HEK293 (cell line): ENCODE measurements around the gene CMKLR1.

Experiments
- CTCF ChIA-PET: fragments of 350-600 bp; formaldehyde crosslinking; extraction: SDS; loops from one replicate; lab custom pipeline; 2021; ENCODE audit warnings: antibody characterized with exemption; lab: Yijun Ruan, JAX
- POLR2A ChIA-PET: fragments of 300-600 bp; formaldehyde crosslinking; extraction: SDS; loops from one replicate; lab custom pipeline; 2020; ENCODE audit warnings: antibody characterized with exemption, inconsistent platforms; lab: Yijun Ruan, JAX
- H3K27ac ChIP-seq: fragments of 200-500 bp; sonication (Bioruptor generic); 2 replicates; pipeline ENCODE4 v1.5.1; 2014; ENCODE audit warnings: low read depth, low read length, control low read depth, inconsistent platforms; ENCODE audit errors: extremely low read depth
- H3K36me3 ChIP-seq, 2 experiments: fragments of 200-500 bp in 1 of 2; sonication (Bioruptor generic) in 1 of 2; 1 replicate in 1 of 2; 2 replicates in 1 of 2; pipeline ENCODE4 v1.5.1; 2014 to 2017; ENCODE audit warnings: inconsistent platforms in 2 of 2, low read length in 2 of 2; ENCODE audit not compliant: control insufficient read depth in 2 of 2, insufficient read depth in 1 of 2
- H3K4me1 ChIP-seq: fragments of 200-500 bp; sonication (Bioruptor generic); 2 replicates; pipeline ENCODE4 v1.5.1; 2014; ENCODE audit warnings: mild to moderate bottlenecking, low read length, inconsistent platforms; ENCODE audit not compliant: control insufficient read depth, insufficient read depth
- H3K4me3 ChIP-seq: 2 replicates; pipeline ENCODE4 v1.5.1; 2011; ENCODE audit warnings: low read depth, mild to moderate bottlenecking, control low read depth, low read length, moderate library complexity
- H3K9me3 ChIP-seq: fragments of 200-500 bp; sonication (Bioruptor generic); 2 replicates; pipeline ENCODE4 v1.5.1; 2014; ENCODE audit warnings: low read depth, low read length, inconsistent platforms; ENCODE audit not compliant: control insufficient read depth, insufficient read depth
- GFI1B ChIP-seq: fragments of 450-650 bp; formaldehyde crosslinking; IDR thresholded peaks from 2 replicates; pipeline ENCODE4 v1.5.1; 2016; ENCODE audit warnings: missing biosample characterization, missing genetic modification characterization
- REPIN1 ChIP-seq: fragments of 450-650 bp; formaldehyde crosslinking; IDR thresholded peaks from 2 replicates; pipeline ENCODE4 v1.5.1; 2017; ENCODE audit warnings: missing biosample characterization, missing genetic modification characterization, low read depth
- ZBTB1 ChIP-seq: fragments of 450-650 bp; formaldehyde crosslinking; IDR thresholded peaks from 2 replicates; pipeline ENCODE4 v1.5.1; 2016; ENCODE audit warnings: missing biosample characterization, missing genetic modification characterization
- ZBTB20 ChIP-seq: fragments of 450-650 bp; formaldehyde crosslinking; IDR thresholded peaks from 2 replicates; pipeline ENCODE4 v1.5.1; 2016; ENCODE audit warnings: missing biosample characterization, missing genetic modification characterization
- ZBTB48 ChIP-seq: fragments of 450-650 bp; formaldehyde crosslinking; IDR thresholded peaks from 2 replicates; pipeline ENCODE4 v1.5.1; 2016; ENCODE audit warnings: missing biosample characterization, missing genetic modification characterization
- ZNF10 ChIP-seq: fragments of 450-650 bp; formaldehyde crosslinking; IDR thresholded peaks from 2 replicates; pipeline ENCODE4 v1.5.1; 2017; ENCODE audit warnings: missing biosample characterization, missing genetic modification characterization
- ZNF121 ChIP-seq: fragments of 450-650 bp; formaldehyde crosslinking; IDR thresholded peaks from 2 replicates; pipeline ENCODE4 v1.5.1; 2016; ENCODE audit warnings: missing biosample characterization, missing genetic modification characterization
- ZNF155 ChIP-seq: fragments of 450-650 bp; formaldehyde crosslinking; IDR thresholded peaks from 2 replicates; pipeline ENCODE4 v1.5.1; 2016; ENCODE audit warnings: missing biosample characterization, missing genetic modification characterization
- ZNF16 ChIP-seq: fragments of 450-650 bp; formaldehyde crosslinking; IDR thresholded peaks from 2 replicates; pipeline ENCODE4 v1.5.1; 2016; ENCODE audit warnings: low read depth, missing biosample characterization, missing genetic modification characterization
- ZNF202 ChIP-seq: fragments of 450-650 bp; formaldehyde crosslinking; IDR thresholded peaks from 2 replicates; pipeline ENCODE4 v1.5.1; 2016; ENCODE audit warnings: missing biosample characterization, missing genetic modification characterization, borderline replicate concordance
- ZNF416 ChIP-seq: fragments of 450-650 bp; formaldehyde crosslinking; IDR thresholded peaks from 2 replicates; pipeline ENCODE4 v1.5.1; 2016; ENCODE audit warnings: missing biosample characterization, missing genetic modification characterization
- ZNF426 ChIP-seq: fragments of 450-650 bp; formaldehyde crosslinking; IDR thresholded peaks from 2 replicates; pipeline ENCODE4 v1.5.1; 2017; ENCODE audit warnings: missing biosample characterization, missing genetic modification characterization, mild to moderate bottlenecking, inconsistent platforms, moderate library complexity
- ZNF473 ChIP-seq: fragments of 450-650 bp; formaldehyde crosslinking; IDR thresholded peaks from 2 replicates; pipeline ENCODE4 v1.5.1; 2017; ENCODE audit warnings: missing biosample characterization, missing genetic modification characterization
- ZNF623 ChIP-seq: fragments of 450-650 bp; formaldehyde crosslinking; IDR thresholded peaks from 2 replicates; pipeline ENCODE4 v1.5.1; 2016; ENCODE audit warnings: missing biosample characterization, missing genetic modification characterization
- ZNF670 ChIP-seq: fragments of 450-650 bp; formaldehyde crosslinking; IDR thresholded peaks from 2 replicates; pipeline ENCODE4 v1.5.1; 2016; ENCODE audit warnings: missing biosample characterization, missing genetic modification characterization, low read depth
- ZNF791 ChIP-seq: fragments of 450-650 bp; formaldehyde crosslinking; IDR thresholded peaks from 2 replicates; pipeline ENCODE4 v1.5.1; 2016; ENCODE audit warnings: missing biosample characterization, missing genetic modification characterization
- TF ChIP-seq, protein P1 (sequence below): fragments of 450-650 bp; formaldehyde crosslinking; IDR thresholded peaks from 2 replicates; pipeline ENCODE4 v1.5.1; 2016; ENCODE audit warnings: missing biosample characterization, missing genetic modification characterization
- TF ChIP-seq, protein P2 (sequence below): fragments of 450-650 bp; formaldehyde crosslinking; IDR thresholded peaks from 2 replicates; pipeline ENCODE4 v1.5.1; 2016; ENCODE audit warnings: missing biosample characterization, missing genetic modification characterization
- TF ChIP-seq, protein P3 (sequence below): fragments of 450-650 bp; formaldehyde crosslinking; IDR thresholded peaks from 2 replicates; pipeline ENCODE4 v1.5.1; 2016; ENCODE audit warnings: missing biosample characterization, missing genetic modification characterization
- TF ChIP-seq, protein P4 (sequence below): fragments of 450-650 bp; formaldehyde crosslinking; IDR thresholded peaks from 2 replicates; pipeline ENCODE4 v1.5.1; 2016; ENCODE audit warnings: missing biosample characterization, missing genetic modification characterization
- TF ChIP-seq, protein P5 (sequence below): fragments of 450-650 bp; formaldehyde crosslinking; IDR thresholded peaks from 2 replicates; pipeline ENCODE4 v1.5.1; 2016; ENCODE audit warnings: missing biosample characterization, missing genetic modification characterization

The CMKLR1 gene

DNA sequence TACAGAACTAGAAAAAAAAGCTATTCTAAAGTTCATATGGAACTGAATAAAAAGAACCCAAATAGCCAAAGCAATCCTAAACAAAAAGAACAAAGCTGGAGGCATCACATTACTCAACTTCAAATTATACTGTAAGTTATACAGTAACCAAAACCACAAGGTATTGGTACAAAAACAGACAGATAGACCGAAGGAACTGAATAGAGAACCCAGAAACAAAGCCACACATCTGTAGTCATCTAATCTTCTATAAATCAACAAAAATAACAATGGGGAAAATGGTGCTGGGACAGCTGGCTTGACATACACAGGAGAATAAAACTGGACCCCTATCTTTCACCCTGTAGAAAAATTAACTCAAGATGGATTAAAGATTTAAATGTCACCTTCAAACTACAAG lies 38.1 kb upstream of the CMKLR1 start:
- TF ChIP-seq, protein P1, sequence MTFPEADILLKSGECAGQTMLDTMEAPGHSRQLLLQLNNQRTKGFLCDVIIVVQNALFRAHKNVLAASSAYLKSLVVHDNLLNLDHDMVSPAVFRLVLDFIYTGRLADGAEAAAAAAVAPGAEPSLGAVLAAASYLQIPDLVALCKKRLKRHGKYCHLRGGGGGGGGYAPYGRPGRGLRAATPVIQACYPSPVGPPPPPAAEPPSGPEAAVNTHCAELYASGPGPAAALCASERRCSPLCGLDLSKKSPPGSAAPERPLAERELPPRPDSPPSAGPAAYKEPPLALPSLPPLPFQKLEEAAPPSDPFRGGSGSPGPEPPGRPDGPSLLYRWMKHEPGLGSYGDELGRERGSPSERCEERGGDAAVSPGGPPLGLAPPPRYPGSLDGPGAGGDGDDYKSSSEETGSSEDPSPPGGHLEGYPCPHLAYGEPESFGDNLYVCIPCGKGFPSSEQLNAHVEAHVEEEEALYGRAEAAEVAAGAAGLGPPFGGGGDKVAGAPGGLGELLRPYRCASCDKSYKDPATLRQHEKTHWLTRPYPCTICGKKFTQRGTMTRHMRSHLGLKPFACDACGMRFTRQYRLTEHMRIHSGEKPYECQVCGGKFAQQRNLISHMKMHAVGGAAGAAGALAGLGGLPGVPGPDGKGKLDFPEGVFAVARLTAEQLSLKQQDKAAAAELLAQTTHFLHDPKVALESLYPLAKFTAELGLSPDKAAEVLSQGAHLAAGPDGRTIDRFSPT (tag by site-specific recombination): no peak
- TF ChIP-seq ZNF416 (tag by site-specific recombination): no peak
- TF ChIP-seq REPIN1: no peak
- TF ChIP-seq ZNF121 (tag by site-specific recombination): no peak
- TF ChIP-seq ZNF16 (tag by site-specific recombination): no peak
- TF ChIP-seq ZNF202 (tag by site-specific recombination): no peak
- no peak for TF ChIP-seq ZNF426
- TF ChIP-seq ZNF623 (tag by site-specific recombination): no peak
- TF ChIP-seq ZNF10: no peak
- CTCF ChIA-PET: interaction anchor here (0.7 kb wide), 1 partner anchor 389 kb away, joined by 3 read pairs; no protein-coding TSS in a partner anchor

DNA sequence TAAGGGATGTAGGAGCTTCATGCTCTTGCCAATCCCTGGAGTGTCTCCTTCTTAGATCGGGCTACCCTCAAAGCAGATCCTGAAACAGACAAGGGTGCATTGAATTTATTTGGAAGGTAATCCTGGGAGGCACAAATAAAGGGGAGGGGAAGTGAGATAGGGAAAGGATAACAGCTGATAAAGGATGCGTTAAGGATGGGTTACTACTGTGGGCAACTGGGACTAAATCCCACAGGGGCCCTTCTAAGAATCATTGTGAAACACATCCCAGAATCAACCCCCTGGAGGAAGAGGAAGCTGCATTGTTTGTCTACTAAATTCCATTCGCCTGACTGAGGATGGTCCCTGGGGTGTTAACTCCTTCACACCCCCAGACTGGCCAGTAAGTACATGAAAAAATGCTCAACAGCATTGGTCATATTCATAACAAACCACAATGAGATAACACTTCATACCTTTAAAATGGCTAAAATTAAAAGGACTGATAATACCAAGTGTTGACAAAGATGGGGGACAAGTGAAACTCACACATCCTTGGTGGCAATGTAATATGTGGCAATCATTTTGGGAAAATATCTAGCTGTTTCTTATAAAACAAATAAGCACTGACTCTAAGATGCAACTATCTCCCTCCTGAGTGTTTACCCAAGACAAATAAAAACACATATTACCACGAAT lies 37.0 kb upstream of the CMKLR1 start:
- Histone ChIP-seq H3K4me1 (no peaks in the 10 kb centered on the region), H3K27ac (no peak overlapping the region), H3K9me3 (no peaks in the 10 kb centered on the region), H3K4me3 (no peak overlapping the region), H3K36me3 (no peaks in the 10 kb centered on the region)
- CTCF ChIA-PET: interaction anchor here (0.6 kb wide), 1 partner anchor 133 kb away, joined by 3 read pairs; no protein-coding TSS in a partner anchor
- no peak for TF ChIP-seq ZNF473 (tag by site-specific recombination)
- TF ChIP-seq, protein P2, sequence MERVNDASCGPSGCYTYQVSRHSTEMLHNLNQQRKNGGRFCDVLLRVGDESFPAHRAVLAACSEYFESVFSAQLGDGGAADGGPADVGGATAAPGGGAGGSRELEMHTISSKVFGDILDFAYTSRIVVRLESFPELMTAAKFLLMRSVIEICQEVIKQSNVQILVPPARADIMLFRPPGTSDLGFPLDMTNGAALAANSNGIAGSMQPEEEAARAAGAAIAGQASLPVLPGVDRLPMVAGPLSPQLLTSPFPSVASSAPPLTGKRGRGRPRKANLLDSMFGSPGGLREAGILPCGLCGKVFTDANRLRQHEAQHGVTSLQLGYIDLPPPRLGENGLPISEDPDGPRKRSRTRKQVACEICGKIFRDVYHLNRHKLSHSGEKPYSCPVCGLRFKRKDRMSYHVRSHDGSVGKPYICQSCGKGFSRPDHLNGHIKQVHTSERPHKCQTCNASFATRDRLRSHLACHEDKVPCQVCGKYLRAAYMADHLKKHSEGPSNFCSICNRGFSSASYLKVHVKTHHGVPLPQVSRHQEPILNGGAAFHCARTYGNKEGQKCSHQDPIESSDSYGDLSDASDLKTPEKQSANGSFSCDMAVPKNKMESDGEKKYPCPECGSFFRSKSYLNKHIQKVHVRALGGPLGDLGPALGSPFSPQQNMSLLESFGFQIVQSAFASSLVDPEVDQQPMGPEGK: no peak
- TF ChIP-seq GFI1B (tag by site-specific recombination): no peak
- TF ChIP-seq, protein P3, sequence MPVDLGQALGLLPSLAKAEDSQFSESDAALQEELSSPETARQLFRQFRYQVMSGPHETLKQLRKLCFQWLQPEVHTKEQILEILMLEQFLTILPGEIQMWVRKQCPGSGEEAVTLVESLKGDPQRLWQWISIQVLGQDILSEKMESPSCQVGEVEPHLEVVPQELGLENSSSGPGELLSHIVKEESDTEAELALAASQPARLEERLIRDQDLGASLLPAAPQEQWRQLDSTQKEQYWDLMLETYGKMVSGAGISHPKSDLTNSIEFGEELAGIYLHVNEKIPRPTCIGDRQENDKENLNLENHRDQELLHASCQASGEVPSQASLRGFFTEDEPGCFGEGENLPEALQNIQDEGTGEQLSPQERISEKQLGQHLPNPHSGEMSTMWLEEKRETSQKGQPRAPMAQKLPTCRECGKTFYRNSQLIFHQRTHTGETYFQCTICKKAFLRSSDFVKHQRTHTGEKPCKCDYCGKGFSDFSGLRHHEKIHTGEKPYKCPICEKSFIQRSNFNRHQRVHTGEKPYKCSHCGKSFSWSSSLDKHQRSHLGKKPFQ (tag by site-specific recombination): no peak
- TF ChIP-seq, protein P4, sequence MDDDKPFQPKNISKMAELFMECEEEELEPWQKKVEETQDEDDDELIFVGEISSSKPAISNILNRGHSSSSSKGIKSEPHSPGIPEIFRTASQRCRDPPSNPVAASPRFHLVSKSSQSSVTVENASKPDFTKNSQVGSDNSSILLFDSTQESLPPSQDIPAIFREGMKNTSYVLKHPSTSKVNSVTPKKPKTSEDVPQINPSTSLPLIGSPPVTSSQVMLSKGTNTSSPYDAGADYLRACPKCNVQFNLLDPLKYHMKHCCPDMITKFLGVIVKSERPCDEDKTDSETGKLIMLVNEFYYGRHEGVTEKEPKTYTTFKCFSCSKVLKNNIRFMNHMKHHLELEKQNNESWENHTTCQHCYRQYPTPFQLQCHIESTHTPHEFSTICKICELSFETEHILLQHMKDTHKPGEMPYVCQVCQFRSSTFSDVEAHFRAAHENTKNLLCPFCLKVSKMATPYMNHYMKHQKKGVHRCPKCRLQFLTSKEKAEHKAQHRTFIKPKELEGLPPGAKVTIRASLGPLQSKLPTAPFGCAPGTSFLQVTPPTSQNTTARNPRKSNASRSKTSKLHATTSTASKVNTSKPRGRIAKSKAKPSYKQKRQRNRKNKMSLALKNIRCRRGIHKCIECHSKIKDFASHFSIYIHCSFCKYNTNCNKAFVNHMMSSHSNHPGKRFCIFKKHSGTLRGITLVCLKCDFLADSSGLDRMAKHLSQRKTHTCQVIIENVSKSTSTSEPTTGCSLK (tag by site-specific recombination): no peak
- TF ChIP-seq ZBTB20 (tag by site-specific recombination): no peak
- no peak for TF ChIP-seq ZNF670
- TF ChIP-seq, protein P5, sequence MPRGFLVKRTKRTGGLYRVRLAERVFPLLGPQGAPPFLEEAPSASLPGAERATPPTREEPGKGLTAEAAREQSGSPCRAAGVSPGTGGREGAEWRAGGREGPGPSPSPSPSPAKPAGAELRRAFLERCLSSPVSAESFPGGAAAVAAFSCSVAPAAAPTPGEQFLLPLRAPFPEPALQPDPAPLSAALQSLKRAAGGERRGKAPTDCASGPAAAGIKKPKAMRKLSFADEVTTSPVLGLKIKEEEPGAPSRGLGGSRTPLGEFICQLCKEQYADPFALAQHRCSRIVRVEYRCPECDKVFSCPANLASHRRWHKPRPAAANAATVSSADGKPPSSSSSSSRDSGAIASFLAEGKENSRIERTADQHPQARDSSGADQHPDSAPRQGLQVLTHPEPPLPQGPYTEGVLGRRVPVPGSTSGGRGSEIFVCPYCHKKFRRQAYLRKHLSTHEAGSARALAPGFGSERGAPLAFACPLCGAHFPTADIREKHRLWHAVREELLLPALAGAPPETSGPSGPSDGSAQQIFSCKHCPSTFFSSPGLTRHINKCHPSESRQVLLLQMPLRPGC: no peak
- TF ChIP-seq ZBTB48: no peak
- TF ChIP-seq ZNF791 (tag by site-specific recombination): no peak
- TF ChIP-seq ZBTB1: no peak
- no peak for TF ChIP-seq ZNF155
- POLR2A ChIA-PET: no interaction called here

More for the DNA sequence above, 38.1 kb upstream of the CMKLR1 start:
- Histone ChIP-seq H3K4me3 (no peak overlapping the region), H3K27ac (no peak overlapping the region), H3K4me1 (no peaks in the 10 kb centered on the region), H3K36me3 (no peaks in the 10 kb centered on the region), H3K9me3 (no peaks in the 10 kb centered on the region)
- POLR2A ChIA-PET: no interaction called here
